IMR-90 (cell line): ENCODE measurements around the gene METTL8. TPM values are rescaled to one million over a fixed set of nuclear protein-coding genes. Genes with fewer than 3 reads are reported as not detected.
A peak's percentile ranks its signal among the peaks of the same experiment; 100 is the strongest.

Source experiments
- ATAC-seq: fragments of 200-7000 bp; cut with Tn5 transposase; 2 replicates; pipeline ENCODE4 v1.9.1; 2020; ENCODE audit warnings: low read depth, mild to moderate bottlenecking, moderate library complexity
- BruUV-seq: library from RNA; stranded (reverse); fragments of 400-500 nt; replicated peaks from 2 replicates; lab custom pipeline; 2021; lab: Mats Ljungman, UMichigan
- CTCF ChIA-PET: fragments of 300-600 bp; formaldehyde crosslinking; extraction: SDS; loops from one replicate; lab custom pipeline; 2021; ENCODE audit warnings: antibody characterized with exemption; lab: Yijun Ruan, JAX
- POLR2A ChIA-PET: fragments of 300-600 bp; sonication (Branson Sonifier 250); formaldehyde crosslinking; loops from one replicate; lab custom pipeline; 2022; ENCODE audit warnings: antibody characterized with exemption; ENCODE audit not compliant: unreplicated experiment; lab: Charles Lee
- DNase-seq: peaks from one replicate; pipeline ENCODE4 v3.0.0; 2013
- H2AFZ ChIP-seq: replicated peaks from 2 replicates; pipeline ENCODE3; 2013; ENCODE audit warnings: low read length, mild to moderate bottlenecking; ENCODE audit not compliant: poor library complexity
- H2AK5ac ChIP-seq: 2 replicates; pipeline ENCODE4 v1.6.1; 2013; ENCODE audit warnings: low read depth, low read length, inconsistent platforms
- H2AK9ac ChIP-seq: replicated peaks from 2 replicates; pipeline ENCODE3; 2013; ENCODE audit warnings: mild to moderate bottlenecking, low read depth, low read length, moderate library complexity; ENCODE audit not compliant: poor library complexity
- H2BK120ac ChIP-seq: 2 replicates; pipeline ENCODE4 v1.6.1; 2013; ENCODE audit warnings: low read depth, low read length, inconsistent platforms
- H2BK15ac ChIP-seq: 3 replicates; pipeline ENCODE4 v1.6.1; 2013; ENCODE audit warnings: low read depth, low read length, inconsistent platforms
- H2BK20ac ChIP-seq: 2 replicates; pipeline ENCODE4 v1.6.1; 2013; ENCODE audit warnings: low read depth, mild to moderate bottlenecking, inconsistent platforms, low read length, moderate library complexity
- H2BK5ac ChIP-seq: 2 replicates; pipeline ENCODE4 v1.6.1; 2013; ENCODE audit warnings: mild to moderate bottlenecking, low read depth, low read length, inconsistent platforms; ENCODE audit not compliant: poor library complexity, severe bottlenecking
- H3K14ac ChIP-seq: replicated peaks from 2 replicates; pipeline ENCODE4 v1.6.1; 2013; ENCODE audit warnings: low read depth, low read length, inconsistent platforms
- H3K18ac ChIP-seq: 2 replicates; pipeline ENCODE4 v1.6.1; 2013; ENCODE audit warnings: low read depth, low read length, control low read depth
- H3K23ac ChIP-seq: 2 replicates; pipeline ENCODE4 v1.6.1; 2013; ENCODE audit warnings: low read depth, low read length, inconsistent platforms
- H3K27ac ChIP-seq: 2 replicates; pipeline ENCODE4 v1.5.1; 2013; ENCODE audit warnings: mild to moderate bottlenecking, control low read depth, low read length; ENCODE audit not compliant: insufficient read depth
- H3K27me3 ChIP-seq: 2 replicates; pipeline ENCODE4 v1.6.1; 2013; ENCODE audit warnings: low read length; ENCODE audit not compliant: control insufficient read depth, insufficient read depth
- H3K36me3 ChIP-seq: 2 replicates; pipeline ENCODE4 v1.6.1; 2013; ENCODE audit warnings: low read length, mixed read lengths; ENCODE audit not compliant: control insufficient read depth, insufficient read depth
- H3K4ac ChIP-seq: 2 replicates; pipeline ENCODE4 v1.6.1; 2013; ENCODE audit warnings: low read depth, low read length, inconsistent platforms
- H3K4me1 ChIP-seq: 2 replicates; pipeline ENCODE4 v1.6.1; 2013; ENCODE audit warnings: low read length, mixed read lengths; ENCODE audit not compliant: control insufficient read depth, insufficient read depth
- H3K4me2 ChIP-seq: 2 replicates; pipeline ENCODE4 v1.6.1; 2013; ENCODE audit warnings: low read depth, mild to moderate bottlenecking, control low read depth, low read length, moderate library complexity
- H3K4me3 ChIP-seq: 2 replicates; pipeline ENCODE4 v1.5.1; 2013; ENCODE audit warnings: low read depth, mild to moderate bottlenecking, control low read depth, low read length, moderate library complexity; ENCODE audit not compliant: insufficient read depth
- H3K56ac ChIP-seq: 2 replicates; pipeline ENCODE4 v1.6.1; 2013; ENCODE audit warnings: low read length, inconsistent platforms; ENCODE audit not compliant: insufficient read depth; ENCODE audit errors: extremely low read depth
- H3K79me1 ChIP-seq, 2 experiments: 2 replicates each; pipeline ENCODE4 v1.6.1; 2013; ENCODE audit warnings: low read length in 2 of 2, inconsistent platforms in 1 of 2, low read depth in 1 of 2
- H3K9ac ChIP-seq: 2 replicates; pipeline ENCODE4 v1.6.1; 2013; ENCODE audit warnings: low read depth, low read length, control low read depth
- H3K9me1 ChIP-seq: 2 replicates; pipeline ENCODE4 v1.6.1; 2013; ENCODE audit warnings: low read length, inconsistent platforms; ENCODE audit not compliant: insufficient read depth
- H3K9me3 ChIP-seq: 2 replicates; pipeline ENCODE4 v1.6.1; 2013; ENCODE audit warnings: low read length; ENCODE audit not compliant: control insufficient read depth, insufficient read depth
- H4K20me1 ChIP-seq: 2 replicates; pipeline ENCODE4 v1.6.1; 2013; ENCODE audit warnings: low read length, inconsistent platforms; ENCODE audit not compliant: insufficient read depth
- H4K5ac ChIP-seq: 2 replicates; pipeline ENCODE4 v1.6.1; 2013; ENCODE audit warnings: mild to moderate bottlenecking, low read depth, low read length, control low read depth
- H4K8ac ChIP-seq, 2 experiments: 2 replicates each; pipeline ENCODE4 v1.6.1; 2013; ENCODE audit warnings: low read depth in 2 of 2, low read length in 2 of 2, control low read depth in 1 of 2, inconsistent platforms in 1 of 2
- H4K91ac ChIP-seq: 2 replicates; pipeline ENCODE4 v1.6.1; 2013; ENCODE audit warnings: low read depth, low read length, inconsistent platforms; ENCODE audit not compliant: insufficient read depth
- BHLHE40 ChIP-seq: fragments of 150-350 bp; IDR thresholded peaks from 2 replicates; pipeline ENCODE4 v1.6.1; 2016; ENCODE audit warnings: mild to moderate bottlenecking, low read depth, low read length
- CEBPB ChIP-seq: IDR thresholded peaks from 2 replicates; pipeline ENCODE4 v1.6.1; 2012; ENCODE audit warnings: low read depth, low read length, improper control_type of control experiment
- CHD1 ChIP-seq: IDR thresholded peaks from 2 replicates; pipeline ENCODE4 v1.6.1; 2012; ENCODE audit warnings: low read depth, low read length, improper control_type of control experiment
- FOS ChIP-seq: fragments of 150-350 bp; IDR thresholded peaks from 2 replicates; pipeline ENCODE4 v1.6.1; 2016; ENCODE audit warnings: low read depth, low read length
- MAFK ChIP-seq: IDR thresholded peaks from 2 replicates; pipeline ENCODE4 v1.6.1; 2012; ENCODE audit warnings: low read depth, low read length, improper control_type of control experiment
- MAZ ChIP-seq: IDR thresholded peaks from 2 replicates; pipeline ENCODE4 v1.6.1; 2012; ENCODE audit warnings: low read depth, mild to moderate bottlenecking, low read length, improper control_type of control experiment, moderate library complexity, borderline replicate concordance
- MXI1 ChIP-seq: IDR thresholded peaks from 2 replicates; pipeline ENCODE4 v1.6.1; 2012; ENCODE audit warnings: low read depth, mild to moderate bottlenecking, low read length, moderate library complexity, borderline replicate concordance
- NFE2L2 ChIP-seq: fragments of 150-350 bp; IDR thresholded peaks from 2 replicates; pipeline ENCODE4 v1.6.1; 2016; ENCODE audit warnings: low read depth, mild to moderate bottlenecking, low read length
- POLR2A ChIP-seq: IDR thresholded peaks from 2 replicates; pipeline ENCODE4 v1.6.1; 2012; ENCODE audit warnings: mild to moderate bottlenecking, low read depth, low read length
- RAD21 ChIP-seq: IDR thresholded peaks from 2 replicates; pipeline ENCODE4 v1.6.1; 2012; ENCODE audit warnings: low read length, improper control_type of control experiment
- RCOR1 ChIP-seq: IDR thresholded peaks from 2 replicates; pipeline ENCODE4 v1.6.1; 2012; ENCODE audit warnings: mild to moderate bottlenecking, low read length, improper control_type of control experiment; ENCODE audit not compliant: insufficient replicate concordance
- RFX5 ChIP-seq: IDR thresholded peaks from 2 replicates; pipeline ENCODE4 v1.8.0; 2012; ENCODE audit warnings: low read depth, mild to moderate bottlenecking, low read length, moderate library complexity
- SMC3 ChIP-seq: fragments of 150-350 bp; IDR thresholded peaks from 2 replicates; pipeline ENCODE4 v1.6.1; 2016; ENCODE audit warnings: low read depth, mild to moderate bottlenecking, antibody characterized with exemption, low read length, moderate library complexity
- dilution Hi-C: fragments of 300-500 bp; cut with HindIII; formaldehyde crosslinking; loops from one replicate; pipeline ENCODE4 v1.14.3; 2018; ENCODE audit warnings: low sequenced_read_pairs; ENCODE audit not compliant: unreplicated experiment
- in situ Hi-C: fragments of 300-500 bp; cut with MboI; formaldehyde crosslinking; loops from 3 replicates; pipeline ENCODE4 v1.14.3; 2019; ENCODE audit warnings: low sequenced_read_pairs, inconsistent platforms, mixed read lengths
- intact Hi-C: fragments of 100-400 bp; cut with micrococcal nuclease; formaldehyde crosslinking; loops from 2 replicates; pipeline ENCODE4 v1.10.0; 2022
- polyA plus RNA-seq, 3 experiments: library from polyadenylated mRNA; depleted of rRNA; stranded (reverse); fragments of >200 nt; gene quantifications; 2 replicates each; pipeline ENCODE4 v1.2.3, GENCODE V29; 2012; ENCODE audit warnings: low replicate concordance in 1 of 3
- total RNA-seq: library from RNA; depleted of rRNA; stranded (reverse); fragments of >200 nt; gene quantifications from 2 replicates; pipeline ENCODE4 v1.2.3, GENCODE V29; 2012
- TF ChIP-seq, protein P1 (sequence below): fragments of 150-350 bp; IDR thresholded peaks from 2 replicates; pipeline ENCODE4 v1.6.1; 2017; ENCODE audit warnings: mild to moderate bottlenecking, antibody characterized with exemption, low read length, low read depth
- TF ChIP-seq, protein P2 (sequence below): conservative IDR thresholded peaks from 2 replicates; pipeline ENCODE4 v1.5.1; 2012; ENCODE audit warnings: mild to moderate bottlenecking, low read depth, low read length, improper control_type of control experiment
- TF ChIP-seq, protein P3 (sequence below): fragments of 150-350 bp; IDR thresholded peaks from 2 replicates; pipeline ENCODE4 v1.6.1; 2016; ENCODE audit warnings: low read depth, mild to moderate bottlenecking, low read length, moderate library complexity, borderline replicate concordance

The METTL8 gene
- total and polyA plus RNA-seq, 2 of the 4 experiments (the other 2 are of a cell fraction) = 6.9 to 10.6 TPM

DNA sequence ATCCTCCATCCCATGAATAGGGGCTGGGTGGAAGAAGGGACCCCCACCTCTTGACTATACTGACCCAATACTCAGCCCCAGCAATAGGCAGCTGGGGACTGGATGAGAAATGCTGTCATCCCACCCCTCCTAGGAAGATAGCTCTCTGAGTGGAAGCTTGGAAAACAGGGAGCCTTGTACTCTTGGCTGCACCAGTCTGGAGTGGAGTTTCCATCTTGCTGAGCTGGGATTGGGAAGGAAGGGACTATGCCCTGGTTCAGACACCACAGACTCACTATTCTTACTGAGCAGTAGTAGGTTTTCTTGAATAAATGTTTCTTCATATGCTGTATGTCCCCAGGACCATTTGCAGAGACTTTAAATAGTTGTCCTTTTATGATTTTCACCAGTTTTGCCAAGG is 7.7 kb upstream of the METTL8 start:
- no peaks in the 10 kb centered on the region for H4K20me1 ChIP-seq
- no peak overlapping the region for H2AK5ac ChIP-seq
- no peak overlapping the region for H2AFZ ChIP-seq
- H3K27me3 ChIP-seq = no peaks in the 10 kb centered on the region
- H3K14ac ChIP-seq = no peak overlapping the region
- no peak overlapping the region for H2BK5ac ChIP-seq
- H3K4me3 ChIP-seq = no peak overlapping the region
- peaks cover 16% of the 10 kb centered on the region for H3K36me3 ChIP-seq
- no peak overlapping the region for H3K56ac ChIP-seq
- BruUV-seq = no TSS peak
- no peak overlapping the region for H4K91ac ChIP-seq
- POLR2A ChIA-PET = interaction anchor here (0.6 kb wide), 1 partner anchor 21 kb away, joined by 3 read pairs; no protein-coding TSS in a partner anchor
- no peak overlapping the region for H2BK20ac ChIP-seq
- no peak overlapping the region for H2BK120ac ChIP-seq
- no peak overlapping the region for H4K5ac ChIP-seq
- dilution Hi-C loops = no loop called here
- H2AK9ac ChIP-seq = peak overlapping the region; percentile 22
- no peak overlapping the region for H3K9ac ChIP-seq
- H3K9me3 ChIP-seq = no peaks in the 10 kb centered on the region
- H4K8ac ChIP-seq = no peak overlapping the region
- DNase-seq (no peak), ATAC-seq (no peak)
- no peaks in the 10 kb centered on the region for H3K4me1 ChIP-seq
- no peak overlapping the region for H3K4ac ChIP-seq
- TF ChIP-seq SMC3 = no peak
- TF ChIP-seq CEBPB = no peak
- no peak for TF ChIP-seq MAFK
- TF ChIP-seq MAZ = no peak
- TF ChIP-seq BHLHE40 = no peak
- no peak for TF ChIP-seq CHD1
- no peak for TF ChIP-seq RFX5
- TF ChIP-seq, protein P1, sequence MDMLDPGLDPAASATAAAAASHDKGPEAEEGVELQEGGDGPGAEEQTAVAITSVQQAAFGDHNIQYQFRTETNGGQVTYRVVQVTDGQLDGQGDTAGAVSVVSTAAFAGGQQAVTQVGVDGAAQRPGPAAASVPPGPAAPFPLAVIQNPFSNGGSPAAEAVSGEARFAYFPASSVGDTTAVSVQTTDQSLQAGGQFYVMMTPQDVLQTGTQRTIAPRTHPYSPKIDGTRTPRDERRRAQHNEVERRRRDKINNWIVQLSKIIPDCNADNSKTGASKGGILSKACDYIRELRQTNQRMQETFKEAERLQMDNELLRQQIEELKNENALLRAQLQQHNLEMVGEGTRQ = no peak
- no peak for TF ChIP-seq MXI1
- no peak for TF ChIP-seq NFE2L2
- TF ChIP-seq, protein P2, sequence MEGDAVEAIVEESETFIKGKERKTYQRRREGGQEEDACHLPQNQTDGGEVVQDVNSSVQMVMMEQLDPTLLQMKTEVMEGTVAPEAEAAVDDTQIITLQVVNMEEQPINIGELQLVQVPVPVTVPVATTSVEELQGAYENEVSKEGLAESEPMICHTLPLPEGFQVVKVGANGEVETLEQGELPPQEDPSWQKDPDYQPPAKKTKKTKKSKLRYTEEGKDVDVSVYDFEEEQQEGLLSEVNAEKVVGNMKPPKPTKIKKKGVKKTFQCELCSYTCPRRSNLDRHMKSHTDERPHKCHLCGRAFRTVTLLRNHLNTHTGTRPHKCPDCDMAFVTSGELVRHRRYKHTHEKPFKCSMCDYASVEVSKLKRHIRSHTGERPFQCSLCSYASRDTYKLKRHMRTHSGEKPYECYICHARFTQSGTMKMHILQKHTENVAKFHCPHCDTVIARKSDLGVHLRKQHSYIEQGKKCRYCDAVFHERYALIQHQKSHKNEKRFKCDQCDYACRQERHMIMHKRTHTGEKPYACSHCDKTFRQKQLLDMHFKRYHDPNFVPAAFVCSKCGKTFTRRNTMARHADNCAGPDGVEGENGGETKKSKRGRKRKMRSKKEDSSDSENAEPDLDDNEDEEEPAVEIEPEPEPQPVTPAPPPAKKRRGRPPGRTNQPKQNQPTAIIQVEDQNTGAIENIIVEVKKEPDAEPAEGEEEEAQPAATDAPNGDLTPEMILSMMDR = no peak
- TF ChIP-seq RCOR1 = no peak
- no peak for TF ChIP-seq FOS
- TF ChIP-seq, protein P3, sequence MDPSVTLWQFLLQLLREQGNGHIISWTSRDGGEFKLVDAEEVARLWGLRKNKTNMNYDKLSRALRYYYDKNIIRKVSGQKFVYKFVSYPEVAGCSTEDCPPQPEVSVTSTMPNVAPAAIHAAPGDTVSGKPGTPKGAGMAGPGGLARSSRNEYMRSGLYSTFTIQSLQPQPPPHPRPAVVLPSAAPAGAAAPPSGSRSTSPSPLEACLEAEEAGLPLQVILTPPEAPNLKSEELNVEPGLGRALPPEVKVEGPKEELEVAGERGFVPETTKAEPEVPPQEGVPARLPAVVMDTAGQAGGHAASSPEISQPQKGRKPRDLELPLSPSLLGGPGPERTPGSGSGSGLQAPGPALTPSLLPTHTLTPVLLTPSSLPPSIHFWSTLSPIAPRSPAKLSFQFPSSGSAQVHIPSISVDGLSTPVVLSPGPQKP = no peak
- no peak for TF ChIP-seq POLR2A
- no peak for TF ChIP-seq RAD21
- H3K18ac ChIP-seq = no peak overlapping the region
- CTCF ChIA-PET = no interaction called here
- peaks cover 8% of the 10 kb centered on the region for H3K9me1 ChIP-seq
- H3K23ac ChIP-seq = no peak overlapping the region
- no peak overlapping the region for H3K27ac ChIP-seq
- in situ Hi-C loops = no loop called here
- H3K4me2 ChIP-seq = no peak overlapping the region
- peaks cover 11% of the 10 kb centered on the region in 2 experiments; a peak in 3 of 4 replicates for H3K79me1 ChIP-seq
- H2BK15ac ChIP-seq = no peak overlapping the region
- intact Hi-C loops = no loop called here
